ENCODE measurements around the gene PHF24.

Gene PHF24

GRCh38 chr9:34990908-34991606 is 33.0 kb downstream of the PHF24 start:
- H3K9me3 ChIP-seq (ENCODE audit: control insufficient read depth in 1 of 2, low read length in 2 of 2) = no peaks in the 10 kb centered on the region
- H3K9ac ChIP-seq (ENCODE audit: low read depth in 1 of 2, low read length in 2 of 2) = peak overlapping the region in 1 of 2 donors; percentile 73
- H3K27me3 ChIP-seq (ENCODE audit: control insufficient read depth in 1 of 2, insufficient read depth in 2 of 2, low read length in 2 of 2) = peaks cover 0 to 3% of the 10 kb centered on the region in 2 donors
- no peak overlapping the region for H3K27ac ChIP-seq (ENCODE audit: low read depth, low read length)
- no peaks in the 10 kb centered on the region for H3K36me3 ChIP-seq (ENCODE audit: control insufficient read depth in 1 of 2, insufficient read depth in 2 of 2, low read length in 2 of 2)
- H3K4me3 ChIP-seq (ENCODE audit: low read depth in 1 of 2, low read length in 2 of 2) = peak overlapping the region; percentile 69 to 72
- peaks cover 25 to 54% of the 10 kb centered on the region in 2 donors for H3K4me1 ChIP-seq (ENCODE audit: control insufficient read depth in 1 of 2, insufficient read depth in 2 of 2, low read length in 2 of 2)

GRCh38 chr9:34991607-34992375 is 33.7 kb downstream of the PHF24 start:
- H3K36me3 ChIP-seq (ENCODE audit: control insufficient read depth in 1 of 2, insufficient read depth in 2 of 2, low read length in 2 of 2) = peaks cover 0 to 2% of the 10 kb centered on the region in 2 donors
- H3K9me3 ChIP-seq (ENCODE audit: control insufficient read depth in 1 of 2, low read length in 2 of 2) = no peaks in the 10 kb centered on the region
- no peak overlapping the region for H3K4me3 ChIP-seq (ENCODE audit: low read depth in 1 of 2, low read length in 2 of 2)
- peak overlapping the region in 1 of 2 donors; percentile 46 for H3K9ac ChIP-seq (ENCODE audit: low read depth in 1 of 2, low read length in 2 of 2)
- peaks cover 0 to 3% of the 10 kb centered on the region in 2 donors for H3K27me3 ChIP-seq (ENCODE audit: control insufficient read depth in 1 of 2, insufficient read depth in 2 of 2, low read length in 2 of 2)
- peak overlapping the region; percentile 77 for H3K27ac ChIP-seq (ENCODE audit: low read depth, low read length)
- H3K4me1 ChIP-seq (ENCODE audit: control insufficient read depth in 1 of 2, insufficient read depth in 2 of 2, low read length in 2 of 2) = peaks cover 30 to 60% of the 10 kb centered on the region in 2 donors

GRCh38 chr9:34992376-34992951 is 34.4 kb downstream of the PHF24 start:
- peak overlapping the region in 1 of 2 donors; percentile 46 for H3K9ac ChIP-seq (ENCODE audit: low read depth in 1 of 2, low read length in 2 of 2)
- H3K4me1 ChIP-seq (ENCODE audit: control insufficient read depth in 1 of 2, insufficient read depth in 2 of 2, low read length in 2 of 2) = peaks cover 28 to 64% of the 10 kb centered on the region in 2 donors
- peaks cover 0 to 2% of the 10 kb centered on the region in 2 donors for H3K36me3 ChIP-seq (ENCODE audit: control insufficient read depth in 1 of 2, insufficient read depth in 2 of 2, low read length in 2 of 2)
- H3K27ac ChIP-seq (ENCODE audit: low read depth, low read length) = peak overlapping the region; percentile 79
- H3K9me3 ChIP-seq (ENCODE audit: control insufficient read depth in 1 of 2, low read length in 2 of 2) = no peaks in the 10 kb centered on the region
- no peaks in the 10 kb centered on the region for H3K27me3 ChIP-seq (ENCODE audit: control insufficient read depth in 1 of 2, insufficient read depth in 2 of 2, low read length in 2 of 2)
- no peak overlapping the region for H3K4me3 ChIP-seq (ENCODE audit: low read depth in 1 of 2, low read length in 2 of 2)

GRCh38 chr9:34993502-34994259 is 35.6 kb downstream of the PHF24 start:
- no peak overlapping the region for H3K4me3 ChIP-seq (ENCODE audit: low read depth in 1 of 2, low read length in 2 of 2)
- peaks cover 0 to 2% of the 10 kb centered on the region in 2 donors for H3K36me3 ChIP-seq (ENCODE audit: control insufficient read depth in 1 of 2, insufficient read depth in 2 of 2, low read length in 2 of 2)
- peak overlapping the region; percentile 17 to 46 for H3K9ac ChIP-seq (ENCODE audit: low read depth in 1 of 2, low read length in 2 of 2)
- H3K9me3 ChIP-seq (ENCODE audit: control insufficient read depth in 1 of 2, low read length in 2 of 2) = no peaks in the 10 kb centered on the region
- H3K27me3 ChIP-seq (ENCODE audit: control insufficient read depth in 1 of 2, insufficient read depth in 2 of 2, low read length in 2 of 2) = no peaks in the 10 kb centered on the region
- H3K4me1 ChIP-seq (ENCODE audit: control insufficient read depth in 1 of 2, insufficient read depth in 2 of 2, low read length in 2 of 2) = peaks cover 28 to 59% of the 10 kb centered on the region in 2 donors
- H3K27ac ChIP-seq (ENCODE audit: low read depth, low read length) = peak overlapping the region; percentile 79

GRCh38 chr9:34994260-34994899 is 36.3 kb downstream of the PHF24 start:
- H3K9ac ChIP-seq (ENCODE audit: low read depth in 1 of 2, low read length in 2 of 2) = peak overlapping the region in 1 of 2 donors; percentile 17

GRCh38 chr9:34994900-34995669 is 37.0 kb downstream of the PHF24 start:
- H3K9me3 ChIP-seq (ENCODE audit: control insufficient read depth in 1 of 2, low read length in 2 of 2) = no peaks in the 10 kb centered on the region
- H3K9ac ChIP-seq (ENCODE audit: low read depth in 1 of 2, low read length in 2 of 2) = no peak overlapping the region
- H3K27ac ChIP-seq (ENCODE audit: low read depth, low read length) = no peak overlapping the region
- H3K27me3 ChIP-seq (ENCODE audit: control insufficient read depth in 1 of 2, insufficient read depth in 2 of 2, low read length in 2 of 2) = no peaks in the 10 kb centered on the region
- peaks cover 28 to 58% of the 10 kb centered on the region in 2 donors for H3K4me1 ChIP-seq (ENCODE audit: control insufficient read depth in 1 of 2, insufficient read depth in 2 of 2, low read length in 2 of 2)
- no peak overlapping the region for H3K4me3 ChIP-seq (ENCODE audit: low read depth in 1 of 2, low read length in 2 of 2)
- H3K36me3 ChIP-seq (ENCODE audit: control insufficient read depth in 1 of 2, insufficient read depth in 2 of 2, low read length in 2 of 2) = peaks cover 0 to 2% of the 10 kb centered on the region in 2 donors

More at GRCh38 chr9:34994260-34994899, 36.3 kb downstream of the PHF24 start:
- H3K4me1 ChIP-seq (ENCODE audit: control insufficient read depth in 1 of 2, insufficient read depth in 2 of 2, low read length in 2 of 2) = peaks cover 28 to 58% of the 10 kb centered on the region in 2 donors
- H3K4me3 ChIP-seq (ENCODE audit: low read depth in 1 of 2, low read length in 2 of 2) = no peak overlapping the region
- no peaks in the 10 kb centered on the region for H3K27me3 ChIP-seq (ENCODE audit: control insufficient read depth in 1 of 2, insufficient read depth in 2 of 2, low read length in 2 of 2)
- peaks cover 0 to 2% of the 10 kb centered on the region in 2 donors for H3K36me3 ChIP-seq (ENCODE audit: control insufficient read depth in 1 of 2, insufficient read depth in 2 of 2, low read length in 2 of 2)
- peak overlapping the region; percentile 79 for H3K27ac ChIP-seq (ENCODE audit: low read depth, low read length)
- H3K9me3 ChIP-seq (ENCODE audit: control insufficient read depth in 1 of 2, low read length in 2 of 2) = no peaks in the 10 kb centered on the region

- H3K9ac ChIP-seq (ENCODE audit: low read depth in 1 of 2, low read length in 2 of 2) = no peak overlapping the region
- no peaks in the 10 kb centered on the region for H3K9me3 ChIP-seq (ENCODE audit: control insufficient read depth in 1 of 2, low read length in 2 of 2)
- H3K27me3 ChIP-seq (ENCODE audit: control insufficient read depth in 1 of 2, insufficient read depth in 2 of 2, low read length in 2 of 2) = no peaks in the 10 kb centered on the region
- H3K4me3 ChIP-seq (ENCODE audit: low read depth in 1 of 2, low read length in 2 of 2) = no peak overlapping the region
- H3K36me3 ChIP-seq (ENCODE audit: control insufficient read depth in 1 of 2, insufficient read depth in 2 of 2, low read length in 2 of 2) = peaks cover 0 to 2% of the 10 kb centered on the region in 2 donors
- H3K27ac ChIP-seq (ENCODE audit: low read depth, low read length) = no peak overlapping the region
- H3K4me1 ChIP-seq (ENCODE audit: control insufficient read depth in 1 of 2, insufficient read depth in 2 of 2, low read length in 2 of 2) = peaks cover 22 to 52% of the 10 kb centered on the region in 2 donors
Measured at GRCh38 chr9:34995670-34996060, 37.6 kb downstream of the PHF24 start.

- no peaks in the 10 kb centered on the region for H3K27me3 ChIP-seq (ENCODE audit: control insufficient read depth in 1 of 2, insufficient read depth in 2 of 2, low read length in 2 of 2)
- H3K9me3 ChIP-seq (ENCODE audit: control insufficient read depth in 1 of 2, low read length in 2 of 2) = no peaks in the 10 kb centered on the region
- H3K4me3 ChIP-seq (ENCODE audit: low read depth in 1 of 2, low read length in 2 of 2) = no peak overlapping the region
- H3K9ac ChIP-seq (ENCODE audit: low read depth in 1 of 2, low read length in 2 of 2) = no peak overlapping the region
- H3K36me3 ChIP-seq (ENCODE audit: control insufficient read depth in 1 of 2, insufficient read depth in 2 of 2, low read length in 2 of 2) = peaks cover 0 to 2% of the 10 kb centered on the region in 2 donors
- H3K4me1 ChIP-seq (ENCODE audit: control insufficient read depth in 1 of 2, insufficient read depth in 2 of 2, low read length in 2 of 2) = peaks cover 22 to 46% of the 10 kb centered on the region in 2 donors
- peak overlapping the region; percentile 41 for H3K27ac ChIP-seq (ENCODE audit: low read depth, low read length)
Measured at GRCh38 chr9:34996181-34996904, 38.3 kb downstream of the PHF24 start.

Data from duodenal mucosa (tissue), 2 donors.